Breast epithelium (tissue), 4 donors: ENCODE results near the gene ZDHHC24. TPM values are rescaled to one million over a fixed set of nuclear protein-coding genes. Genes with fewer than 3 reads are reported as not detected.

ENCODE experiments used
- DNase-seq, 2 donors: peaks; one replicate each; pipeline ENCODE4 v3.0.0-alpha.2; 2019; ENCODE audit warnings: low spot score in 2 of 2
- H3K27ac ChIP-seq, 2 donors: fragments of 200-600 bp; sonication (generic) in 1 of 2; one replicate each; pipeline ENCODE4 v1.5.1; 2016 to 2019; ENCODE audit warnings: mild to moderate bottlenecking in 1 of 2
- H3K27me3 ChIP-seq, 2 donors: fragments of 200-600 bp; sonication (generic) in 1 of 2; one replicate each; pipeline versions ENCODE4 v1.5.1 to v1.6.0; 2017 to 2019; ENCODE audit warnings: control low read depth in 1 of 2, mild to moderate bottlenecking in 1 of 2
- H3K36me3 ChIP-seq: fragments of 200-600 bp; one replicate; pipeline ENCODE4 v1.5.1; 2019
- H3K4me1 ChIP-seq, 2 donors: fragments of 200-600 bp; sonication (generic); one replicate each; pipeline ENCODE4 v1.5.1; 2016 to 2019; ENCODE audit warnings: control low read depth in 1 of 2
- H3K4me3 ChIP-seq, 3 donors: fragments of 200-600 bp; sonication (generic); 1 replicate in 2 of 3; 2 replicates in 1 of 3; pipeline ENCODE4 v1.5.1; 2016 to 2019; ENCODE audit warnings: mild to moderate bottlenecking in 3 of 3, moderate library complexity in 2 of 3
- H3K9me3 ChIP-seq, 2 donors: fragments of 200-600 bp; sonication (generic) in 1 of 2; one replicate each; pipeline ENCODE4 v1.5.1; 2016 to 2019; ENCODE audit warnings: control low read depth in 1 of 2
- CTCF ChIP-seq, 3 donors: fragments of 450-650 bp; IDR thresholded peaks; one replicate each; pipeline ENCODE4 v1.5.1; 2016 to 2017; ENCODE audit warnings: antibody characterized with exemption in 3 of 3, mild to moderate bottlenecking in 3 of 3, moderate library complexity in 3 of 3
- POLR2A ChIP-seq: fragments of 450-650 bp; IDR thresholded peaks from one replicate; pipeline ENCODE4 v1.6.1; 2016; ENCODE audit warnings: antibody characterized with exemption, mild to moderate bottlenecking, moderate library complexity
- POLR2AphosphoS5 ChIP-seq, 3 donors: sonication (generic); formaldehyde crosslinking; IDR thresholded peaks; one replicate each; pipeline ENCODE4 v1.6.1; 2017; ENCODE audit warnings: antibody characterized with exemption in 3 of 3
- intact Hi-C: fragments of 100-400 bp; cut with DNase I; formaldehyde crosslinking; loops from one replicate; pipeline ENCODE4 v1.15.1; 2023; ENCODE audit warnings: low total_unique reads
- total RNA-seq, 3 donors: library from RNA; depleted of rRNA; stranded (reverse); fragments of >200 nt; gene quantifications; one replicate each; pipeline ENCODE4 v1.1.0, GENCODE V29; 2016

The ZDHHC24 gene
- total RNA-seq, 3 donors from 2014 or later = 12.9 to 20.0 (median 14.1) TPM

GRCh38 chr11:66569076-66569475 lies 23.2 kb upstream of the ZDHHC24 start:
- Histone ChIP-seq H3K9me3 (no peaks in the 10 kb centered on the region), H3K27me3 (no peaks in the 10 kb centered on the region), H3K36me3 (no peaks in the 10 kb centered on the region), H3K4me1 (no peaks in the 10 kb centered on the region), H3K27ac (no peak overlapping the region), H3K4me3 (peak overlapping the region in 1 of 3 donors; percentile 68)
- intact Hi-C loops = no loop called here
- no peak for DNase-seq
- TF ChIP-seq POLR2AphosphoS5 (IDR thresholded peaks at IDR 0.05) = no peak

- Histone ChIP-seq H3K4me3 (peak within 1 kb of the TSS; percentile 55 to 92 (median 68)), H3K9me3 (no peaks in the 10 kb centered on the region), H3K27ac (peak within 1 kb of the TSS; percentile 57), H3K27me3 (no peaks in the 10 kb centered on the region), H3K36me3 (no peaks in the 10 kb centered on the region), H3K4me1 (no peaks in the 10 kb centered on the region)
- peak in 1 of 3 donors; percentile 31 for TF ChIP-seq POLR2AphosphoS5 (IDR thresholded peaks at IDR 0.05)
- TF ChIP-seq POLR2A = no peak
- TF ChIP-seq CTCF (IDR thresholded peaks at IDR 0.05) = no peak
- intact Hi-C loops = no loop called here
- peak; percentile 68 to 88 for DNase-seq
Observed at GRCh38 chr11:66568124-66568916, 22.5 kb upstream of the ZDHHC24 start, which contains the start of gene CTSF. CTSF (minus strand) TSS chr11:66568606; CDS start chr11:66568486, 120 bp downstream.

GRCh38 chr11:66567787-66568123 lies 21.9 kb upstream of the ZDHHC24 start:
- Histone ChIP-seq H3K4me1 (no peaks in the 10 kb centered on the region), H3K36me3 (no peaks in the 10 kb centered on the region), H3K9me3 (no peaks in the 10 kb centered on the region), H3K27ac (peak overlapping the region; percentile 57), H3K27me3 (no peaks in the 10 kb centered on the region), H3K4me3 (peak overlapping the region; percentile 55 to 92 (median 68))
- DNase-seq = no peak
- no peak for TF ChIP-seq POLR2A
- TF ChIP-seq CTCF (IDR thresholded peaks at IDR 0.05) = no peak
- TF ChIP-seq POLR2AphosphoS5 (IDR thresholded peaks at IDR 0.05) = no peak
- intact Hi-C loops = no loop called here

GRCh38 chr11:66566221-66566620 lies 20.4 kb upstream of the ZDHHC24 start:
- intact Hi-C loops = no loop called here
- TF ChIP-seq POLR2AphosphoS5 (IDR thresholded peaks at IDR 0.05) (no peak), POLR2A (no peak), CTCF (IDR thresholded peaks at IDR 0.05) (no peak)
- DNase-seq = no peak
- Histone ChIP-seq H3K27ac (no peak overlapping the region), H3K9me3 (no peaks in the 10 kb centered on the region), H3K27me3 (no peaks in the 10 kb centered on the region), H3K4me1 (no peaks in the 10 kb centered on the region), H3K36me3 (no peaks in the 10 kb centered on the region), H3K4me3 (no peak overlapping the region)

- intact Hi-C loops = no loop called here
- no peaks in the 10 kb centered on the region for H3K9me3 ChIP-seq
- H3K27me3 ChIP-seq = no peaks in the 10 kb centered on the region
- no peak overlapping the region for H3K27ac ChIP-seq
- TF ChIP-seq POLR2AphosphoS5 (IDR thresholded peaks at IDR 0.05) (no peak), POLR2A (no peak), CTCF (IDR thresholded peaks at IDR 0.05) (no peak)
- H3K36me3 ChIP-seq = no peaks in the 10 kb centered on the region
- H3K4me1 ChIP-seq = no peaks in the 10 kb centered on the region
- H3K4me3 ChIP-seq = no peak overlapping the region
- DNase-seq = no peak
Observed at GRCh38 chr11:66564984-66565383, 19.1 kb upstream of the ZDHHC24 start.
